H9 (cell line): ENCODE data around the gene RAB39B. TPM values are rescaled to one million over a fixed set of nuclear protein-coding genes. Genes with fewer than 3 reads are reported as not detected.

Experiments
- DNase-seq: peaks from one replicate; pipeline ENCODE4 v3.0.0-alpha.2; 2017
- H2AFZ ChIP-seq: one replicate; pipeline ENCODE4 v1.6.1; 2013; ENCODE audit warnings: mild to moderate bottlenecking, low read length, control low read depth, moderate library complexity
- H2AK5ac ChIP-seq: 2 replicates; pipeline ENCODE4 v1.6.1; 2013; ENCODE audit warnings: low read length, control low read depth, mixed read lengths; ENCODE audit not compliant: insufficient read length
- H2BK120ac ChIP-seq: one replicate; pipeline ENCODE4 v1.6.1; 2013; ENCODE audit warnings: low read depth, mild to moderate bottlenecking, low read length, control low read depth, inconsistent platforms; ENCODE audit not compliant: poor library complexity, severe bottlenecking
- H2BK12ac ChIP-seq: 2 replicates; pipeline ENCODE4 v1.6.1; 2013; ENCODE audit warnings: low read length, control low read depth, mixed read lengths, low read depth; ENCODE audit not compliant: insufficient read length
- H2BK15ac ChIP-seq: 2 replicates; pipeline ENCODE4 v1.6.1; 2013; ENCODE audit warnings: low read depth, low read length, control low read depth
- H2BK20ac ChIP-seq: one replicate; pipeline ENCODE4 v1.6.1; 2013; ENCODE audit warnings: low read depth, mild to moderate bottlenecking, low read length, control low read depth, inconsistent platforms; ENCODE audit not compliant: poor library complexity, severe bottlenecking
- H2BK5ac ChIP-seq: 2 replicates; pipeline ENCODE4 v1.6.1; 2013; ENCODE audit warnings: low read length, control low read depth, mixed read lengths; ENCODE audit not compliant: insufficient read length
- H3K14ac ChIP-seq: 2 replicates; pipeline ENCODE4 v1.6.1; 2013; ENCODE audit warnings: low read length, control low read depth; ENCODE audit not compliant: insufficient read depth
- H3K18ac ChIP-seq: 2 replicates; pipeline ENCODE4 v1.6.1; 2013; ENCODE audit warnings: low read depth, mild to moderate bottlenecking, mixed read lengths, low read length, control low read depth; ENCODE audit not compliant: insufficient read length
- H3K23ac ChIP-seq: 2 replicates; pipeline ENCODE4 v1.6.1; 2013; ENCODE audit warnings: low read length, control low read depth, mixed read lengths, low read depth; ENCODE audit not compliant: insufficient read length
- H3K23me2 ChIP-seq: 2 replicates; pipeline ENCODE4 v1.6.1; 2013; ENCODE audit warnings: low read depth, mild to moderate bottlenecking, mixed read lengths, low read length, control low read depth; ENCODE audit not compliant: insufficient read length, poor library complexity, severe bottlenecking
- H3K27ac ChIP-seq: 2 replicates; pipeline ENCODE4 v1.5.1; 2013; ENCODE audit warnings: low read length, control low read depth, mixed read lengths, low read depth; ENCODE audit not compliant: insufficient read length
- H3K27me3 ChIP-seq: 2 replicates; pipeline ENCODE4 v1.6.1; 2013; ENCODE audit warnings: low read length, control low read depth, inconsistent platforms; ENCODE audit not compliant: insufficient read depth
- H3K4ac ChIP-seq: 2 replicates; pipeline ENCODE4 v1.6.1; 2013; ENCODE audit warnings: low read depth, mild to moderate bottlenecking, control low read depth, inconsistent platforms, low read length, moderate library complexity
- H3K4me1 ChIP-seq: 2 replicates; pipeline ENCODE4 v1.6.1; 2013; ENCODE audit warnings: low read length, control low read depth, inconsistent platforms; ENCODE audit not compliant: insufficient read depth
- H3K4me2 ChIP-seq: 2 replicates; pipeline ENCODE4 v1.6.1; 2013; ENCODE audit warnings: low read length, control low read depth, mixed read lengths; ENCODE audit not compliant: insufficient read length, insufficient read depth
- H3K56ac ChIP-seq: 2 replicates; pipeline ENCODE4 v1.6.1; 2013; ENCODE audit warnings: low read depth, mild to moderate bottlenecking, mixed read lengths, low read length, control low read depth; ENCODE audit not compliant: insufficient read length
- H3K79me1 ChIP-seq: 2 replicates; pipeline ENCODE4 v1.6.1; 2013; ENCODE audit warnings: low read depth, mild to moderate bottlenecking, moderate library complexity, low read length, control low read depth, inconsistent platforms; ENCODE audit not compliant: insufficient read depth, poor library complexity, severe bottlenecking
- H3K79me2 ChIP-seq: 2 replicates; pipeline ENCODE4 v1.6.1; 2013; ENCODE audit warnings: low read length, control low read depth, inconsistent platforms; ENCODE audit not compliant: insufficient read depth
- H3K9ac ChIP-seq: 2 replicates; pipeline ENCODE4 v1.6.1; 2013; ENCODE audit warnings: low read length, control low read depth, mixed read lengths; ENCODE audit not compliant: insufficient read length; ENCODE audit errors: extremely low read depth
- H3K9me3 ChIP-seq: one replicate; pipeline ENCODE4 v1.6.1; 2013; ENCODE audit warnings: low read depth, low read length, inconsistent platforms; ENCODE audit not compliant: control insufficient read depth
- H3T11ph ChIP-seq: one replicate; pipeline ENCODE4 v1.6.1; 2013; ENCODE audit warnings: mild to moderate bottlenecking, low read length, control low read depth, inconsistent platforms
- H4K20me1 ChIP-seq: one replicate; pipeline ENCODE4 v1.6.1; 2013; ENCODE audit not compliant: control insufficient read depth, insufficient read length, insufficient read depth
- H4K5ac ChIP-seq: 2 replicates; pipeline ENCODE4 v1.6.1; 2013; ENCODE audit warnings: low read depth, mild to moderate bottlenecking, mixed read lengths, low read length, control low read depth; ENCODE audit not compliant: insufficient read length
- H4K8ac ChIP-seq: replicated peaks from 2 replicates; pipeline ENCODE4 v1.6.1; 2013; ENCODE audit warnings: low read length, control low read depth, mixed read lengths, low read depth; ENCODE audit not compliant: insufficient read length
- H4K91ac ChIP-seq: 2 replicates; pipeline ENCODE4 v1.6.1; 2013; ENCODE audit warnings: low read depth, mild to moderate bottlenecking, moderate library complexity, mixed read lengths, low read length, control low read depth; ENCODE audit not compliant: insufficient read length
- H3K27ac Mint-ChIP-seq, 3 experiments: 2 replicates in 2 of 3; 3 replicates in 1 of 3; pipeline ENCODE4 v1.8.0; 2020 to 2021; ENCODE audit warnings: mixed read lengths in 3 of 3, mild to moderate bottlenecking in 1 of 3, moderate library complexity in 1 of 3
- H3K27me3 Mint-ChIP-seq: 2 replicates; pipeline ENCODE4 v1.8.0; 2021; ENCODE audit warnings: low read depth, mild to moderate bottlenecking, moderate library complexity, mixed read lengths
- H3K36me3 Mint-ChIP-seq, 3 experiments: 2 replicates in 2 of 3; 3 replicates in 1 of 3; pipeline ENCODE4 v1.8.0; 2020 to 2021; ENCODE audit warnings: low read depth in 3 of 3, mixed read lengths in 3 of 3; ENCODE audit not compliant: insufficient read depth in 1 of 3
- H3K4me1 Mint-ChIP-seq, 2 experiments: 2 replicates each; pipeline ENCODE4 v1.8.0; 2020; ENCODE audit warnings: mixed read lengths in 2 of 2
- H3K4me3 Mint-ChIP-seq, 2 experiments: 2 replicates in 1 of 2; 3 replicates in 1 of 2; pipeline ENCODE4 v1.8.0; 2020 to 2021; ENCODE audit warnings: mild to moderate bottlenecking in 2 of 2, mixed read lengths in 2 of 2, moderate library complexity in 1 of 2
- H3K9me3 Mint-ChIP-seq, 2 experiments: 2 replicates in 1 of 2; 3 replicates in 1 of 2; pipeline ENCODE4 v1.8.0; 2020; ENCODE audit warnings: mild to moderate bottlenecking in 2 of 2, mixed read lengths in 2 of 2, moderate library complexity in 1 of 2
- WGBS: extraction: QIAGEN DNeasy Blood & Tissue Kit; methylation state at CpG from one replicate; pipeline ENCODE4 v1.1.7; 2013; ENCODE audit warnings: missing lambda C conversion rate, low lambda C conversion rate, mixed read lengths; ENCODE audit not compliant: insufficient read length; ENCODE audit errors: extremely low coverage; 5-methylcytosine and 5-hydroxymethylcytosine counted together
- total RNA-seq: library from RNA; stranded (reverse); gene quantifications from 2 replicates; pipeline ENCODE4 v1.2.1, GENCODE V29; 2021
- TF ChIP-seq, protein P1 (sequence below): fragments of 200-600 bp; sonication (generic); conservative IDR thresholded peaks from 3 replicates; pipeline ENCODE4 v1.8.0; 2021; ENCODE audit warnings: antibody characterized with exemption, mild to moderate bottlenecking

The RAB39B gene
- total RNA-seq, 1 experiment from 2014 or later: 7.2 TPM

- no peaks in the 10 kb centered on the region for H3K23me2 ChIP-seq
- peaks cover 23% of the 10 kb centered on the region for H3K9me3 ChIP-seq
- no peak overlapping the region for H2AK5ac ChIP-seq
- no peaks in the 10 kb centered on the region for H3K79me1 ChIP-seq
- no peaks in the 10 kb centered on the region for H4K20me1 ChIP-seq
- Mint-ChIP-seq H3K27me3 (no peaks in the 10 kb centered on the region), H3K4me3 (peak overlapping the region; percentile 86 to 91), H3K4me1 (peaks cover 4 to 9% of the 10 kb centered on the region in 2 experiments; a peak in 3 of 4 replicates), H3K27ac (no peak overlapping the region), H3K9me3 (peaks cover 54 to 63% of the 10 kb centered on the region in 2 experiments), H3K36me3 (peaks cover 0 to 5% (median 4%) of the 10 kb centered on the region in 3 experiments; a peak in 3 of 7 replicates)
- TF ChIP-seq, protein P1, sequence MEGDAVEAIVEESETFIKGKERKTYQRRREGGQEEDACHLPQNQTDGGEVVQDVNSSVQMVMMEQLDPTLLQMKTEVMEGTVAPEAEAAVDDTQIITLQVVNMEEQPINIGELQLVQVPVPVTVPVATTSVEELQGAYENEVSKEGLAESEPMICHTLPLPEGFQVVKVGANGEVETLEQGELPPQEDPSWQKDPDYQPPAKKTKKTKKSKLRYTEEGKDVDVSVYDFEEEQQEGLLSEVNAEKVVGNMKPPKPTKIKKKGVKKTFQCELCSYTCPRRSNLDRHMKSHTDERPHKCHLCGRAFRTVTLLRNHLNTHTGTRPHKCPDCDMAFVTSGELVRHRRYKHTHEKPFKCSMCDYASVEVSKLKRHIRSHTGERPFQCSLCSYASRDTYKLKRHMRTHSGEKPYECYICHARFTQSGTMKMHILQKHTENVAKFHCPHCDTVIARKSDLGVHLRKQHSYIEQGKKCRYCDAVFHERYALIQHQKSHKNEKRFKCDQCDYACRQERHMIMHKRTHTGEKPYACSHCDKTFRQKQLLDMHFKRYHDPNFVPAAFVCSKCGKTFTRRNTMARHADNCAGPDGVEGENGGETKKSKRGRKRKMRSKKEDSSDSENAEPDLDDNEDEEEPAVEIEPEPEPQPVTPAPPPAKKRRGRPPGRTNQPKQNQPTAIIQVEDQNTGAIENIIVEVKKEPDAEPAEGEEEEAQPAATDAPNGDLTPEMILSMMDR: no peak
- H4K91ac ChIP-seq: no peak overlapping the region
- no peak overlapping the region for H2BK15ac ChIP-seq
- peak overlapping the region; percentile 34 for H3K4me2 ChIP-seq
- no peaks in the 10 kb centered on the region for H3K27me3 ChIP-seq
- H2BK120ac ChIP-seq: no peak overlapping the region
- no peak overlapping the region for H4K5ac ChIP-seq
- no peak overlapping the region for H2BK5ac ChIP-seq
- H3K9ac ChIP-seq: no peak overlapping the region
- WGBS: no CpG with 5 or more reads among the region's 5 CpGs
- H2BK20ac ChIP-seq: no peak overlapping the region
- no peak overlapping the region for H3K14ac ChIP-seq
- H3T11ph ChIP-seq: no peak overlapping the region
- H3K4me1 ChIP-seq: no peaks in the 10 kb centered on the region
- no peak overlapping the region for H3K18ac ChIP-seq
- DNase-seq: no peak
- H4K8ac ChIP-seq: no peak overlapping the region
- no peak overlapping the region for H3K56ac ChIP-seq
- H2BK12ac ChIP-seq: no peak overlapping the region
- H3K23ac ChIP-seq: no peak overlapping the region
- no peaks in the 10 kb centered on the region for H3K79me2 ChIP-seq
- no peak overlapping the region for H2AFZ ChIP-seq
- H3K4ac ChIP-seq: no peak overlapping the region
- no peak overlapping the region for H3K27ac ChIP-seq
Observed at GRCh38 chrX:155262970-155263754, 1.1 kb downstream of the RAB39B start.
